Calu3 (cell line): ENCODE data around the gene NDST1. TPM values are rescaled to one million over a fixed set of nuclear protein-coding genes. Genes with fewer than 3 reads are reported as not detected.
A peak's percentile ranks its signal among the peaks of the same experiment; 100 is the strongest.

ENCODE experiments used
- Bru-seq: library from RNA; stranded (reverse); fragments of 400-500 nt; gene quantifications from one replicate; lab custom pipeline; 2021; lab: Mats Ljungman, UMichigan
- BruChase-seq, 2 experiments: library from RNA; stranded (reverse); fragments of 400-500 nt; gene quantifications; one replicate each; lab custom pipeline; 2021; lab: Mats Ljungman, UMichigan
- BruUV-seq: library from RNA; stranded (reverse); fragments of 400-500 nt; replicated peaks from 2 replicates; lab custom pipeline; 2021; lab: Mats Ljungman, UMichigan
- CTCF ChIA-PET: fragments of 300-600 bp; sonication (Branson Sonifier 250); formaldehyde crosslinking; loops from one replicate; lab custom pipeline; 2022; ENCODE audit warnings: antibody characterized with exemption; lab: Charles Lee
- DNase-seq: peaks from one replicate; pipeline ENCODE4 v3.0.0; 2022
- H3K27ac Mint-ChIP-seq: one replicate; pipeline ENCODE4 v1.8.0; 2022; ENCODE audit warnings: mixed read lengths; ENCODE audit not compliant: unreplicated experiment
- H3K27me3 Mint-ChIP-seq: one replicate; pipeline ENCODE4 v1.8.0; 2022; ENCODE audit warnings: mixed read lengths; ENCODE audit not compliant: unreplicated experiment
- H3K36me3 Mint-ChIP-seq: one replicate; pipeline ENCODE4 v1.8.0; 2022; ENCODE audit warnings: mild to moderate bottlenecking, moderate library complexity, mixed read lengths; ENCODE audit not compliant: insufficient read depth, unreplicated experiment
- H3K4me1 Mint-ChIP-seq: one replicate; pipeline ENCODE4 v1.8.0; 2022; ENCODE audit warnings: mild to moderate bottlenecking, low read depth, mixed read lengths; ENCODE audit not compliant: unreplicated experiment
- H3K4me3 Mint-ChIP-seq: one replicate; pipeline ENCODE4 v1.8.0; 2022; ENCODE audit warnings: mild to moderate bottlenecking, low read depth, moderate library complexity, mixed read lengths; ENCODE audit not compliant: unreplicated experiment
- H3K9me3 Mint-ChIP-seq: one replicate; pipeline ENCODE4 v1.8.0; 2022; ENCODE audit warnings: low read depth, mixed read lengths; ENCODE audit not compliant: unreplicated experiment
- CTCF ChIP-seq: fragments of 200-600 bp; IDR thresholded peaks from one replicate; pipeline ENCODE4 v1.8.0; 2022; ENCODE audit warnings: antibody characterized with exemption; ENCODE audit not compliant: unreplicated experiment
- intact Hi-C: fragments of 100-400 bp; cut with micrococcal nuclease; formaldehyde crosslinking; loops from one replicate; pipeline ENCODE4 v1.10.0; 2022; ENCODE audit not compliant: unreplicated experiment
- long read RNA-seq: library from polyadenylated mRNA; stranded (forward); transcript quantifications from one replicate; pipeline ENCODE4 v2.0.0, GENCODE V29; 2022
- total RNA-seq: library from RNA; stranded (reverse); gene quantifications from 2 replicates; pipeline ENCODE4 v1.2.3, GENCODE V29; 2022

The NDST1 gene
- 62.5 and 72.6 TPM in 2 replicates for total RNA-seq
- Bru-seq, nascent RNA = percentile 72 among the genes with signal in this experiment
- percentile 88 among the genes with signal in this experiment for BruChase-seq, experiment 1, labeled RNA remaining after a 6-hour chase
- percentile 85 among the genes with signal in this experiment for BruChase-seq, experiment 2, labeled RNA remaining after a 2-hour chase
- long read RNA-seq, partial matches to known transcripts = 1 of 13 reads
- long read RNA-seq, other reads (novel, unspliced or antisense) = 12 of 13 reads

GRCh38 chr5:150507474-150508276 lies at the start of gene NDST1:
TSS of gene NDST1 (plus strand) at chr5:150508131. CDS start at chr5:150521255, 13,124 bp downstream.
- Mint-ChIP-seq H3K36me3 (peaks cover 13% of the 10 kb centered on the region), H3K9me3 (no peaks in the 10 kb centered on the region), H3K4me3 (no peak within 1 kb of the TSS), H3K4me1 (peaks cover 61% of the 10 kb centered on the region), H3K27me3 (no peaks in the 10 kb centered on the region), H3K27ac (peak within 1 kb of the TSS; percentile 31)
- no TSS peak for BruUV-seq
- no peak for TF ChIP-seq CTCF
- DNase-seq = no peak
- intact Hi-C loops = no loop called here
- CTCF ChIA-PET = interaction anchor here (1.0 kb wide), 1 partner anchor 8 kb away, joined by 4 read pairs; no protein-coding TSS in a partner anchor

DNA sequence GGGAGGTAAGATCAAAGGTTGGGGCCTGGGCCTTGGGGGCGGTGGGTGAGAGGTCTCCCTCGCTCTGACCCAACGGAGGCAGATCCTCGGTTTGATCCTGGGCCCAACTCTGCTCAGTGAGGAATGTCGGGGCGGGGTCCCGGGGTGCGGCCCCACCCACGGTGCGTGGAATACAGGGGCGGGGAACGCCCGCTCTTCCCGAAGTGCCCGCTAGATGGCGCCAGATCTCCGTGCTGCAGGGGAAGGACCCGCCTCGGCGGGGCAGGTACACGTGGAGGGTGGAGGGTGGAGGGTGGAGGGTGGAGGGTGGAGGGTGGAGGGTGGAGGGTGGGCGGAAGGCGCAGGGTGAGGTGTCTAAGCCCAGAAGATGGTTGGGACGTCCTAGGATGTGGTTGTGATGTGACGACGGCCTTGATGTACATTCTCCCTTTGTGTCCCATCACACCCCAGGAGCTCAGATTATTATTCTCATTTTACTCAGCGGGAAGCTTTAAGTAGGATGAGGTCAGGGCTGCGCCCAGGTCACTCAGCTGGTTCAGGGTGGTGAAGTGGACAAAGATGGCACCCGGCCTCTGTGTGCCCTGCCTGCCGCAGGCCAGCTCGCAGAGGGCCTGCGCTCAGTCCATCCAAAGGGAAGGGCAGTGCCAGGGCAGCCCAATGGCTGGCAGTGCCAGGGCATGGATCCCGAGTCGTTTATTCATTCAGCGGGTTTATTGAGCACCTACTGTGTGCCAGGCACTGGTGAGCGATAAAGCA lies 49.0 kb upstream of the NDST1 start:
- CTCF ChIA-PET = interaction anchor here (0.6 to 1.7 kb wide), 14 partner anchors 9 to 621 kb away, joined by 3 to 13 read pairs (median 6); partner anchors contain the start of genes RBM22 and RPS14
- DNase-seq = peak; percentile 93
- no peak overlapping the region for H3K27ac Mint-ChIP-seq
- H3K4me3 Mint-ChIP-seq = no peak overlapping the region
- H3K36me3 Mint-ChIP-seq = peaks cover 5% of the 10 kb centered on the region
- H3K4me1 Mint-ChIP-seq = peaks cover 7% of the 10 kb centered on the region
- H3K9me3 Mint-ChIP-seq = no peaks in the 10 kb centered on the region
- BruUV-seq = no TSS peak
- intact Hi-C loops = loop anchor here (1.0 to 10.0 kb wide), 4 partner anchors 64 to 176 kb away; no protein-coding TSS in a partner anchor
- H3K27me3 Mint-ChIP-seq = no peaks in the 10 kb centered on the region
- peak; percentile 94 for TF ChIP-seq CTCF

DNA sequence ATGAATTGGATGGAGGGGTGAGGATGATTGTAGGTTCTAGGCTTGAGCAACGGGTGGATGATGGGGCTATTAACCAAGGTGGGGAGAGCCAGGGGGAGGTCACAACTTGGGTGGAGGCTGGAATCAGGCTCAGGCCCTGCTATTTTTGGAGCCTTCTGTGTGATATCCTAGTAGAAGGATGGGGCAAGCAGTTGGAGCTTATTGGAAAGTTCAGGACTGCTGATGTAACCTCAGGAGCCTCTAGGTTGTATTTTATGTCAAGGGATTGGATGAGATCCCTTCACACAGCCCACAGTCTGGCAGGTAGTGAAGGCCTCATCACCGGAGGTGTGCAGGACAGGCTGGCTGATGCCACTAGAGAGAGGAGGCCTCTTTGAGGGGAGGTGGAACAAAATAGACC lies 47.1 kb upstream of the NDST1 start:
- BruUV-seq = no TSS peak
- no peak overlapping the region for H3K4me3 Mint-ChIP-seq
- CTCF ChIA-PET = no interaction called here
- intact Hi-C loops = no loop called here
- peaks cover 5% of the 10 kb centered on the region for H3K36me3 Mint-ChIP-seq
- no peak for TF ChIP-seq CTCF
- no peak for DNase-seq
- no peak overlapping the region for H3K27ac Mint-ChIP-seq
- H3K9me3 Mint-ChIP-seq = no peaks in the 10 kb centered on the region
- peaks cover 7% of the 10 kb centered on the region for H3K4me1 Mint-ChIP-seq
- H3K27me3 Mint-ChIP-seq = no peaks in the 10 kb centered on the region

DNA sequence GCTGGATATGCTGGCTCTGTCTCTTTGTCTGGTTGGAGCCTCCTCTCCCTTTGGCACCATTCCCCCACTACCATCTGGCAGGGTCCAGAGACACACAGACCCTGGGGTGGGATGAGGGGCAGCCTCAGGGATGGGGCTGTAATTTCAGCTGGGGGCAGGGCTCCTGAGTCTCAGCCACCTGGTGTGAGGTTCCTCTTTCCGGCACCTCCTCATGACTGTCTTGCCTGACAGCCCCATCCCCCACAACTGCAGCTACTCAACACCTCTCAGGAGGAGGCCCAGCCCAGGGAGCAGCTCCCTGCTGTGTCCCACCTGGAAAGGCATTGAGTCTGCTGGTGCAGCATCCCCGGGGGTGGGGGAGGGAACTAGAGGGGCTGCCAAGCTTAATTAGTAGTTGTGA lies 46.7 kb upstream of the NDST1 start:
- H3K9me3 Mint-ChIP-seq = no peaks in the 10 kb centered on the region
- no peak overlapping the region for H3K27ac Mint-ChIP-seq
- no peak for TF ChIP-seq CTCF
- intact Hi-C loops = no loop called here
- peaks cover 7% of the 10 kb centered on the region for H3K4me1 Mint-ChIP-seq
- no TSS peak for BruUV-seq
- peaks cover 5% of the 10 kb centered on the region for H3K36me3 Mint-ChIP-seq
- H3K4me3 Mint-ChIP-seq = no peak overlapping the region
- CTCF ChIA-PET = no interaction called here
- H3K27me3 Mint-ChIP-seq = no peaks in the 10 kb centered on the region
- DNase-seq = no peak
